Mammary epithelial cell (primary cell): ENCODE measurements around the gene GNG3.
"Not testable (repeated sequence)": the region's sequence is repeated elsewhere in the genome, so short reads cannot be mapped to it uniquely, and the experiment has no call there.

Experiments
- EZH2 ChIP-seq: IDR thresholded peaks from 2 replicates; pipeline ENCODE4 v1.6.1; 2012; ENCODE audit warnings: low read length, inconsistent platforms, borderline replicate concordance
- TF ChIP-seq, protein P1 (sequence below), 2 donors: IDR thresholded peaks in 1 of 2; conservative IDR thresholded peaks in 1 of 2; 2 replicates each; pipeline ENCODE4 v1.5.1; 2011 to 2012; ENCODE audit warnings: inconsistent platforms in 2 of 2, low read length in 2 of 2, mild to moderate bottlenecking in 2 of 2, control low read depth in 1 of 2, low read depth in 1 of 2; ENCODE audit not compliant: insufficient read depth in 1 of 2; ENCODE audit errors: extremely low read depth in 1 of 2

DNA sequence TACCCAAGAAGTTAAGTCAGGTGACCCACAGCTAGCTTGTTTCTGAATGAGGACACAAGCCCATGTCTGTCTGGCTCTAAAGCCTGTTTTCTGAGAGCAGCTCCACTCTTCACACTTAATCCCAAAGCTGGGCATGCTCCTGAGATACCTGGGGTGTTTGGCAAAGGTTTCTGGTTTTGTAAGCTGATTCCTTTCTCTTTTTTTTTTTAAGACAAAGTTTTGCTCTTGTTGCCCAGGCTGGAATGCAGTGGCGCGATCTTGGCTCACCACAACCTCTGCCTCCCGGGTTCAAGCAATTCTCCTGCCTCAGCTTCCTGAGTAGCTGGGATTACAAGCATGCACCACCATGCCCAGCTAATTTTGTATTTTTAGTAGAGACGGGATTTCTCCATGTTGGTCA is 13.9 kb upstream of the GNG3 start:
- TF ChIP-seq, protein P1, sequence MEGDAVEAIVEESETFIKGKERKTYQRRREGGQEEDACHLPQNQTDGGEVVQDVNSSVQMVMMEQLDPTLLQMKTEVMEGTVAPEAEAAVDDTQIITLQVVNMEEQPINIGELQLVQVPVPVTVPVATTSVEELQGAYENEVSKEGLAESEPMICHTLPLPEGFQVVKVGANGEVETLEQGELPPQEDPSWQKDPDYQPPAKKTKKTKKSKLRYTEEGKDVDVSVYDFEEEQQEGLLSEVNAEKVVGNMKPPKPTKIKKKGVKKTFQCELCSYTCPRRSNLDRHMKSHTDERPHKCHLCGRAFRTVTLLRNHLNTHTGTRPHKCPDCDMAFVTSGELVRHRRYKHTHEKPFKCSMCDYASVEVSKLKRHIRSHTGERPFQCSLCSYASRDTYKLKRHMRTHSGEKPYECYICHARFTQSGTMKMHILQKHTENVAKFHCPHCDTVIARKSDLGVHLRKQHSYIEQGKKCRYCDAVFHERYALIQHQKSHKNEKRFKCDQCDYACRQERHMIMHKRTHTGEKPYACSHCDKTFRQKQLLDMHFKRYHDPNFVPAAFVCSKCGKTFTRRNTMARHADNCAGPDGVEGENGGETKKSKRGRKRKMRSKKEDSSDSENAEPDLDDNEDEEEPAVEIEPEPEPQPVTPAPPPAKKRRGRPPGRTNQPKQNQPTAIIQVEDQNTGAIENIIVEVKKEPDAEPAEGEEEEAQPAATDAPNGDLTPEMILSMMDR (conservative IDR thresholded peaks at IDR 0.05 in 1 of 2, IDR thresholded peaks at IDR 0.05 in 1 of 2; ENCODE audit: extremely low read depth in 1 of 2, insufficient read depth in 1 of 2, low read depth in 1 of 2, low read length in 2 of 2), result not testable (repeated sequence)
- not testable (repeated sequence) for TF ChIP-seq EZH2
